GM12872 (cell line): ENCODE data around the gene BMPR2.

Experiments used
- CTCF ChIP-seq: IDR thresholded peaks from 3 replicates; pipeline ENCODE4 v1.5.1; 2011; ENCODE audit warnings: low read depth, mild to moderate bottlenecking, low read length, moderate library complexity; ENCODE audit not compliant: insufficient read depth

The BMPR2 gene

GRCh38 chr2:202444000-202444399 lies 67.9 kb downstream of the BMPR2 start:
- TF ChIP-seq CTCF, result no peak

DNA sequence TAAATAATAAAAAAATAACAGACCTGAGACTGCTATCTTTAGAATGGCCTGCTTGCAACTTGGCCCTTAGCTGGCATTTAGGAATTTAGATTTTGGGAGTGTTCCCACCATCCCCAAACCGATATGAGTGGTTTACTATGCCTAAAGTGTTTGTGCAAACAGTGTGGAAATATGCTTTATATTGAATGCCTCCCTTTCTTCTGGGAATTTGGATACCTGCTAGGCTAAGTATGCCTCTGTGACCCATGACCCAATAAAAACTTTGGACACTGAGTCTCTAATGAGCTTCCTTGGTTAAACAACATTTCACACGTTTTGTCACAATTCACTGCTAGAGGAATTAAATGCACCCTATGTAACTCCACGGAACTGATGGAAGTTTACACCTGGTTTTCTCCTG lies 73.2 kb downstream of the BMPR2 start:
- TF ChIP-seq CTCF, result no peak

- TF ChIP-seq CTCF, result no peak
These were observed 74.7 kb downstream of the BMPR2 start for GRCh38 chr2:202450785-202451184.

GRCh38 chr2:202452744-202453143 lies 76.6 kb downstream of the BMPR2 start:
- no peak for TF ChIP-seq CTCF

GRCh38 chr2:202454536-202454935 lies 78.4 kb downstream of the BMPR2 start:
- TF ChIP-seq CTCF, result no peak

DNA sequence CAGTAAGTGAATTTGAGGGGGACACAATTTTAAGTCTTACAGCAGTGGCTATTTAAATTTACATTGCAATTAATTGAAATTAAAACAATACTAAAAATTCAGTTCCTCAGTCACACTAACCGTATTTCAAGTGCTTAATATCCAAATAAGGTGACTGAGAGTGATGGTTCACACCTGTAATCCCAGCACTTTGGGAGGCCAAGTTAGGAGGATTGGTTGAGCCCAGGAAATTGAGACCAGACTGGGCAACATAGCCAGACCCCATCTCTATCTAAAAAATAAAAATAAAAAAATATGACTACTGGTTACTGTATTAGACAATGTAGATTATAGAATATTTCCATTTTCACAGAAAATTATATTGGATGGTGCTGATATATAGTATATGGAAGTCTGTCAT lies 79.0 kb downstream of the BMPR2 start:
- no peak for TF ChIP-seq CTCF

GRCh38 chr2:202460119-202460518 lies 84.0 kb downstream of the BMPR2 start:
- TF ChIP-seq CTCF, result no peak

GRCh38 chr2:202479090-202479489 lies 103.0 kb downstream of the BMPR2 start:
- TF ChIP-seq CTCF, result no peak
